ENCODE results near the gene WWTR1. TPM values are rescaled to one million over a fixed set of nuclear protein-coding genes. Genes with fewer than 3 reads are reported as not detected.
A peak's percentile ranks its signal among the peaks of the same experiment; 100 is the strongest.

The WWTR1 gene
- total and polyA plus RNA-seq, 2 of the 8 experiments (the other 6 are each of a cell fraction or from before 2014, with no cell fraction given): 15.7 to 18.6 TPM

DNA sequence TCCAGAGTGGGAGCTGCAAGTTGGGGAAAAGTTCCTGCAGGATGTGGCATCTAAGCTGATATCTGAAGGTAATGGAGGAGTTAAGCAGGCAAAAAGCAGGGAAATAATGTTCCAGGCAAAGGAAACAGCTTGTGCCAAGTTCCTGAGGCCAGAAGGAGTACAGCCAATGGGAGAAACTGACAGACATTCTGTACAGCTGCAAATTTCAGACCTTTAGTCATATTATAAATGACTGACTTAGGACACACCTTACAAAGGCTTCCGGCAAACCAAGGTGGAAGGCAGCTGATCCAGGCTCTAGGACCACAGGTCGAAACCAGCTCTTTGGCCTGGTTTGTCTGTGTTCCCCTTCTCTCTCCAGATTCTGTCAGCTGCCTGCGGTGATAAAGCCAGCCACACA is 9.3 kb downstream of the WWTR1 start:
- no peak overlapping the region for H2BK5ac ChIP-seq (ENCODE audit: low read depth, low read length)
- no peaks in the 10 kb centered on the region for H3K9me3 ChIP-seq (ENCODE audit: insufficient read depth in 2 of 2, low read depth in 1 of 2, low read length in 1 of 2)
- H2BK12ac ChIP-seq (ENCODE audit: low read depth, low read length): no peak overlapping the region
- DNase-seq (ENCODE audit: low read depth in 1 of 2, low spot score in 2 of 2): no peak
- H2BK120ac ChIP-seq (replicated peaks; ENCODE audit: low read depth, low read length): no peak overlapping the region
- no peak overlapping the region for H2AK5ac ChIP-seq (ENCODE audit: low read depth, low read length)
- no peak overlapping the region for H3K4me2 ChIP-seq (ENCODE audit: insufficient read depth in 1 of 2, low read depth in 2 of 2, low read length in 2 of 2)
- H2BK15ac ChIP-seq (ENCODE audit: low read length): peak overlapping the region; percentile 65; the same call in 1 of the 2 replicates
- no peaks in the 10 kb centered on the region for H3K27me3 ChIP-seq (replicated peaks in 1 of 4; ENCODE audit: control insufficient read depth in 3 of 4, extremely low read depth in 1 of 4, insufficient read depth in 3 of 4, low read length in 3 of 4)
- H3K36me3 ChIP-seq (ENCODE audit: control insufficient read depth in 2 of 4, insufficient read depth in 4 of 4, low read length in 3 of 4): no peaks in the 10 kb centered on the region; a peak in 2 of 8 replicates
- H4K91ac ChIP-seq (replicated peaks; ENCODE audit: insufficient read length, low read length): no peak overlapping the region
- no peak overlapping the region for H2AFZ ChIP-seq (ENCODE audit: low read length)
- CTCF ChIA-PET (ENCODE audit: partially characterized antibody): interaction anchor here (0.6 to 2.8 kb wide), 8 partner anchors 9 to 162 kb away, joined by 3 to 8 read pairs (median 4); no protein-coding TSS in a partner anchor
- H4K20me1 ChIP-seq (replicated peaks in 1 of 2; ENCODE audit: control insufficient read depth in 1 of 2, insufficient read depth in 2 of 2, low read length in 2 of 2): peaks cover 0 to 2% of the 10 kb centered on the region in 2 experiments
- no peak overlapping the region for H4K8ac ChIP-seq (ENCODE audit: extremely low read depth, insufficient read depth, low read length)
- H3K4ac ChIP-seq (replicated peaks; ENCODE audit: insufficient read length, low read depth, low read length): no peak overlapping the region
- H2BK20ac ChIP-seq (ENCODE audit: low read length): no peak overlapping the region
- FAIRE-seq: no peak
- POLR2A ChIA-PET (ENCODE audit: partially characterized antibody): interaction anchor here (5.7 kb wide), 1 partner anchor 10 kb away, joined by 53 read pairs; the partner anchor contains the start of gene WWTR1
- H3K23ac ChIP-seq (ENCODE audit: insufficient read length): no peak overlapping the region
- H3K27ac ChIP-seq (ENCODE audit: low read depth, low read length): no peak overlapping the region
- H3K4me1 ChIP-seq (replicated peaks in 1 of 4; ENCODE audit: control insufficient read depth in 3 of 4, insufficient read depth in 4 of 4, low read length in 3 of 4): peaks cover 0 to 2% (median 0%) of the 10 kb centered on the region in 4 experiments; a peak in 1 of 7 replicates
- H3K79me2 ChIP-seq (ENCODE audit: control insufficient read depth in 1 of 2, insufficient read depth in 2 of 2, low read length in 2 of 2): peaks cover 3 to 63% of the 10 kb centered on the region in 2 experiments; a peak in 3 of 4 replicates
- H3K56ac ChIP-seq (replicated peaks; ENCODE audit: insufficient read length, low read depth, low read length): no peak overlapping the region
- H3K14ac ChIP-seq (ENCODE audit: insufficient read length): no peak overlapping the region
- peaks cover 2% of the 10 kb centered on the region; the same call in 1 of the 2 replicates for H3K79me1 ChIP-seq (ENCODE audit: low read depth, low read length)
- H3K4me3 ChIP-seq (ENCODE audit: extremely low read depth in 1 of 4, insufficient read depth in 2 of 4, low read depth in 3 of 4, low read length in 4 of 4): no peak overlapping the region
- H3K23me2 ChIP-seq (ENCODE audit: low read depth, low read length): no peaks in the 10 kb centered on the region
- H4K5ac ChIP-seq (ENCODE audit: insufficient read length, low read depth, low read length): no peak overlapping the region
- TF ChIP-seq TCF12 (IDR thresholded peaks at IDR 0.05; ENCODE audit: low read depth, low read length) (no peak), ZNF274 (IDR thresholded peaks at IDR 0.05; ENCODE audit: borderline replicate concordance, extremely low read depth, low read length) (no peak)
- no peak overlapping the region for H3K9ac ChIP-seq (replicated peaks in 1 of 4; ENCODE audit: extremely low read depth in 1 of 4, low read depth in 3 of 4, low read length in 3 of 4)
- H3K18ac ChIP-seq (ENCODE audit: extremely low read depth, low read length): no peak overlapping the region
- 95% methylated on average over 3 of the region's 3 CpGs; no CpG with 5 or more reads in 1 of the 2 experiments for WGBS, 2 experiments (ENCODE audit: extremely low coverage in 1 of 2, insufficient coverage in 1 of 2, insufficient read length in 1 of 2, insufficient replicate concordance in 2 of 2, low coverage in 1 of 2, low lambda C conversion rate in 2 of 2, missing lambda C conversion rate in 1 of 2)
